ENCODE measurements around the gene AMOTL1.
"Not testable (repeated sequence)": the region's sequence is repeated elsewhere in the genome, so short reads cannot be mapped to it uniquely, and the experiment has no call there.

Gene AMOTL1

DNA sequence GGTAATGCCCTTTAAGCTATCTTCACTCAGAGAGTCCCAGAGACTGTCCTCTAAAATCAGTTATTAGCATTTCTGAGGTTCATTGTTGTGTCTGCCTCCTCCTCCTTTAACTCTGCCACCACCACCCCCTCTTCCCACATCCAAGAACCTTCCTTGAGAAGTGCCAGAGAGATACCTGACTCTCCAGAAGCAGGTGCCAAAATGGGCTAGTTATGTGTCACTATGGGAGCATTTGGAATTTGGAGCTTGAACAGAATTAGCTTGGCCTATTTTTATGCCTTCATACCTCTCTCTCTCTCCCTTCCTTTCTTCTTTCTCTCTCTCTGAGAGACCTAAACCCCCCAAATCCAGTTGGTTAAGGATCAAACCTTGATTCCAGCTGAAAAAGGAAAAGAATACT, 75.9 kb downstream of the AMOTL1 start:
- no peak for DNase-seq (ENCODE audit: low read depth)
- TF ChIP-seq, protein P1, sequence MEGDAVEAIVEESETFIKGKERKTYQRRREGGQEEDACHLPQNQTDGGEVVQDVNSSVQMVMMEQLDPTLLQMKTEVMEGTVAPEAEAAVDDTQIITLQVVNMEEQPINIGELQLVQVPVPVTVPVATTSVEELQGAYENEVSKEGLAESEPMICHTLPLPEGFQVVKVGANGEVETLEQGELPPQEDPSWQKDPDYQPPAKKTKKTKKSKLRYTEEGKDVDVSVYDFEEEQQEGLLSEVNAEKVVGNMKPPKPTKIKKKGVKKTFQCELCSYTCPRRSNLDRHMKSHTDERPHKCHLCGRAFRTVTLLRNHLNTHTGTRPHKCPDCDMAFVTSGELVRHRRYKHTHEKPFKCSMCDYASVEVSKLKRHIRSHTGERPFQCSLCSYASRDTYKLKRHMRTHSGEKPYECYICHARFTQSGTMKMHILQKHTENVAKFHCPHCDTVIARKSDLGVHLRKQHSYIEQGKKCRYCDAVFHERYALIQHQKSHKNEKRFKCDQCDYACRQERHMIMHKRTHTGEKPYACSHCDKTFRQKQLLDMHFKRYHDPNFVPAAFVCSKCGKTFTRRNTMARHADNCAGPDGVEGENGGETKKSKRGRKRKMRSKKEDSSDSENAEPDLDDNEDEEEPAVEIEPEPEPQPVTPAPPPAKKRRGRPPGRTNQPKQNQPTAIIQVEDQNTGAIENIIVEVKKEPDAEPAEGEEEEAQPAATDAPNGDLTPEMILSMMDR (conservative IDR thresholded peaks at IDR 0.05; ENCODE audit: control insufficient read depth, insufficient read depth, low read depth, low read length) = no peak
- H3K4me3 ChIP-seq (ENCODE audit: control insufficient read depth, low read depth, low read length) = no peak overlapping the region

DNA sequence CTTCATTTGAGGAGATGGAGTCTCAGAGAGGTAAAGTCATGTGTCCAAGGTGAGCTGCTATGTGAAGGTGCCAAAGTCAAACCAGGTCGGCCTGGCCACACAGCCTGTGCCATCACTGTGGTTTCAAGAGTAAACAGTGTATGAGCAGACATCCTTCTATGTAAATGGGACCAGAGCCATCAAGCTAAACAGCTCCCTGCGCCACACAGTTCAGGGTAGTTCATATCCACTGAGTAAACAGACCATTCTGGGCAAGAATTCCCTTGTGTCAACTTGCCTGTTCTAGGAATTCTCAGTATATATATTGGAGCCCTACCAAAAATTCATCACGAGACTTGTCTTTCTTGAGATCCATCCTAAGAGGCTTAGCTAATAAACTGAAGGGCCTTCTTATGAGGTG, 77.5 kb downstream of the AMOTL1 start:
- peak; percentile 11 for DNase-seq (ENCODE audit: low read depth)
- no peak overlapping the region for H3K4me3 ChIP-seq (ENCODE audit: control insufficient read depth, low read depth, low read length)
- TF ChIP-seq, protein P1 (conservative IDR thresholded peaks at IDR 0.05; ENCODE audit: control insufficient read depth, insufficient read depth, low read depth, low read length) = no peak

DNA sequence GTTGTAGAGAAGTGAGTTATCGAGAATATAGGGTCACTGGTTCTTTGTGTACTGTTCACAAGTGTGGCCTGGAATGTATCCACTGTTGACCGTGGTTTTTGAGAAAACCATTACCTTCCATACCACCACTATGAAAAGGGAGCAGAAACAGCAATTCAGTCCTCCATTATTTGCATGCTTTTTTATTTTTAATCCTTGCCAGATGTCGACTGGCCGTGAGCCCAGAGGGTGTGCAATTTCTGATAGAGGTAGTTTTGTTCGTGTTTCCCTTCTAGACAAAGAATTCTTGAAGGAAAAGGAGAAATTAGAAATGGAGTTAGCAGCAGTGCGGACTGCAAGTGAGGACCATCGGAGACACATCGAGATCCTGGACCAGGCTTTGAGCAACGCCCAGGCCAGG, 81.7 kb downstream of the AMOTL1 start:
- H3K4me3 ChIP-seq (ENCODE audit: control insufficient read depth, low read depth, low read length) = no peak overlapping the region
- TF ChIP-seq, protein P1 (conservative IDR thresholded peaks at IDR 0.05; ENCODE audit: control insufficient read depth, insufficient read depth, low read depth, low read length) = no peak
- peak; percentile 53 for DNase-seq (ENCODE audit: low read depth)

DNA sequence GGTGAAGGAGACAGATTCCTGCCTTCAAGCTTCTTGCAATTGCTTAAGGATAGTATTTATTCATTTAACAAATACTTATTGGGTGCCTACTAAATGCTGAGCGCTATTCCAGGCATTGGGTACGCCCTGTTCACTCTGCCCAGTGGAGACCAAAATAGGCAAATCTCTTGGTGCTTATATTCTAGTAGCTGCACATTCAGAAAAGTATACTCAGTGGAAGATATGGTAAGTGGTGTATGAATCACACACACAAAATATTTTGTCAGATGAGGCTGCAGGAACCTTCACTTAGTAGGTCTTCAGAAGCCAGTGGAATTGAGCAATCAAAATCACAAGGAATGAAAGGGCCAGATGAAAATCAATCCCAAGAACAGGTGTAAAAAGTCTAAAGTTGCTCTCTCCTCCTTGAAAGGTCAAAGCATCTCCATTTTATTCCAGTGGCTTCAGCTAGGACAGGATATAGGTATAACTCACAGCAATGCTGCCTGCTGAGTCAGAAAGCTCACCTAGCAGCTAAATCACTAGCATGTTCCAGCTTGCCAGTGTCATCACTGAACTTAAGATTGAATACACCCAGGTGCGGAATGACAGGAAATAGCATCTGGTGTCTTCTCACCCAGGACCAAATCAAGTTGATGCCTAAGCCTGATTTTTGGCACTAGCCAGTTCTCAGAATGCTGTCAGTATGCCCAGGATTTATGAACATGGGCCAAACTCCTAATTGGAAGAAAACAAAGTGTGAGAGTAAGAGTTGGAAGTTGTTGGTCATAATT, 83.9 kb downstream of the AMOTL1 start:
- no peak overlapping the region for H3K4me3 ChIP-seq (ENCODE audit: control insufficient read depth, low read depth, low read length)
- TF ChIP-seq, protein P1 (conservative IDR thresholded peaks at IDR 0.05; ENCODE audit: control insufficient read depth, insufficient read depth, low read depth, low read length) = no peak
- no peak for DNase-seq (ENCODE audit: low read depth)

DNA sequence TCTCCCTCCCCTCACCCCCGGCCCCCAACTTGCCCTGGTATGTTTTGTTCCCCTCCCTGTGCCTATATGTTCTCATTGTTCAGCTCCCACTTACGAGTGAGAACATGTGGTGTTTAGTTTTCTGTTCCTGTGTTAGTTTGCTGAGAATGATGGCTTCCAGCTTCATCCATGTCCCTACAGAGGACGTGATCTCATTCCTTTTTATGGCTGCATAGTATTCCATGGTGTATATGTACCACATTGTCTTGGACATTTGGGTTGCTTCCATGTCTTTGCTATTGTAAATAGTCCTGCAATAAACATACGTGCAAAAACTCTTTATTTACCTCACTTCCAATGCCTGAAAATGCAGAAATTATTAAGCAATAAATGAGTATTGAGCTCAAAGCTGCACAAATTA, 85.1 kb downstream of the AMOTL1 start:
- DNase-seq (ENCODE audit: low read depth); H3K4me3 ChIP-seq (ENCODE audit: control insufficient read depth, low read depth, low read length): not testable (repeated sequence)

DNA sequence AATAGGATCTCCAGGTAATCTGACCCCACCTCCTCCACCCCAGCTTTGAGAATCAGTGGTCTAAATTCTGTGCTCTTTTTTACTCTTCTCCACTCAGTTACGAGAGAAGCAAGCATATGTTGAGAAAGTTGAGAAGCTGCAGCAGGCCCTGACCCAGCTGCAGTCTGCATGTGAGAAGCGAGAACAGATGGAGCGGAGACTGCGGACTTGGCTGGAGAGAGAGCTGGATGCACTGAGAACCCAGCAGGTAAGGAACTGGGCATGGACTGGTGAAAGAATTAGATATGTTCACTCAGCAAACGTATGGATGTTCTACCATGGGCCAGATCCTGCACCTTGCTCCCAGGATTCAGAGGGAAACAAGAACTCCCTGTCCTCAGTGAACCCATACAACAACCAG, 85.7 kb downstream of the AMOTL1 start:
- no peak overlapping the region for H3K4me3 ChIP-seq (ENCODE audit: control insufficient read depth, low read depth, low read length)
- no peak for DNase-seq (ENCODE audit: low read depth)
- TF ChIP-seq, protein P1 (conservative IDR thresholded peaks at IDR 0.05; ENCODE audit: control insufficient read depth, insufficient read depth, low read depth, low read length) = no peak

DNA sequence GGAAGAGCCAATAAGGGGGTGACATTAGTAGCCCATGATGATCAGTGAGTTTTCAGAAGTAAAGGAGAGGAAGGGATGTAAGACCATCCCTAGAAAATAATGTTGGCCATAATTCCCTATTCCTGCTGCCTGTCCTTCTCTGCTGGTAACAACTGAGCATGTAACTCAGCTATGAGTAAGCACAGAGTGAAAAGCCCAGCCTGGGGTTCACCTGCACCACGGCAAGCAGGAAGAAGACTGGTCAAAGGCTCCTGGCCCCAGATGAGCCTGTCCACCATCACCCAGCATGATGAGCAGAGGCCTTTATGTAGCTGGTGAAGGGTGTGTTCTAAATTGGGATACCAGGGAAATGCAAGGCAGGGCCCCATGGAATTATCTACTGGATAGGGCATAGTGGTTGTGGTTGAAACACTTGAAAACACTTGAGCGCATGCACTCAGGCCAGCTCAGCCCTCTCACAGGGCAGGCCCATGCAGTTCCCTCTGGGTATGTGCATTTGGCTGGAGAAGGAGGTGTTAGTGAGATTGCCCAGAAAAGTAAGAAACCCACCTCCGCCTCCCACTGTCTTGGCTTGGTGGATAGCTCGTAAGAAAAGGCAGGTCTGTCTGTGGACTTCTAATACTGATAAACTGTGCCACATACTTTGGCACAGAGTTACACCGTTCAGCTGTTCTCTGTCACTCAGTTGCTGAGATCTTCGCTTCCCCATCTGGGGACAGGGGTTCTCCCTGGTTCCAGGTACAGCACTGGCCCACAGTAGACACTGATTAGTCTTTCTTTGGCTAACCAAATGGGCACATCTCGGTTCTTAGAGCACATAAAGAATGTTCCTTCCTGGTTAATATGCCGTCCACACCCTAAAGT, 86.8 kb downstream of the AMOTL1 start:
- TF ChIP-seq, protein P1 (conservative IDR thresholded peaks at IDR 0.05; ENCODE audit: control insufficient read depth, insufficient read depth, low read depth, low read length) = no peak
- no peak overlapping the region for H3K4me3 ChIP-seq (ENCODE audit: control insufficient read depth, low read depth, low read length)
- no peak for DNase-seq (ENCODE audit: low read depth)

Measured in fibroblast of mammary gland (primary cell).